Measurements from ENCODE around the gene HEBP2.

HEBP2 gene

GRCh38 chr6:138372711-138373463 lies 31.1 kb upstream of the HEBP2 start:
- no peak overlapping the region for H3K4me3 ChIP-seq (ENCODE audit: control insufficient read depth, low read depth, low read length)
- TF ChIP-seq, protein P1, sequence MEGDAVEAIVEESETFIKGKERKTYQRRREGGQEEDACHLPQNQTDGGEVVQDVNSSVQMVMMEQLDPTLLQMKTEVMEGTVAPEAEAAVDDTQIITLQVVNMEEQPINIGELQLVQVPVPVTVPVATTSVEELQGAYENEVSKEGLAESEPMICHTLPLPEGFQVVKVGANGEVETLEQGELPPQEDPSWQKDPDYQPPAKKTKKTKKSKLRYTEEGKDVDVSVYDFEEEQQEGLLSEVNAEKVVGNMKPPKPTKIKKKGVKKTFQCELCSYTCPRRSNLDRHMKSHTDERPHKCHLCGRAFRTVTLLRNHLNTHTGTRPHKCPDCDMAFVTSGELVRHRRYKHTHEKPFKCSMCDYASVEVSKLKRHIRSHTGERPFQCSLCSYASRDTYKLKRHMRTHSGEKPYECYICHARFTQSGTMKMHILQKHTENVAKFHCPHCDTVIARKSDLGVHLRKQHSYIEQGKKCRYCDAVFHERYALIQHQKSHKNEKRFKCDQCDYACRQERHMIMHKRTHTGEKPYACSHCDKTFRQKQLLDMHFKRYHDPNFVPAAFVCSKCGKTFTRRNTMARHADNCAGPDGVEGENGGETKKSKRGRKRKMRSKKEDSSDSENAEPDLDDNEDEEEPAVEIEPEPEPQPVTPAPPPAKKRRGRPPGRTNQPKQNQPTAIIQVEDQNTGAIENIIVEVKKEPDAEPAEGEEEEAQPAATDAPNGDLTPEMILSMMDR (conservative IDR thresholded peaks at IDR 0.05; ENCODE audit: control insufficient read depth, insufficient read depth, low read depth, low read length) = no peak
- DNase-seq (ENCODE audit: low read depth) = peak; percentile 46

GRCh38 chr6:138374230-138374629 lies 29.8 kb upstream of the HEBP2 start:
- TF ChIP-seq, protein P1 (conservative IDR thresholded peaks at IDR 0.05; ENCODE audit: control insufficient read depth, insufficient read depth, low read depth, low read length) = no peak
- H3K4me3 ChIP-seq (ENCODE audit: control insufficient read depth, low read depth, low read length) = no peak overlapping the region
- no peak for DNase-seq (ENCODE audit: low read depth)

GRCh38 chr6:138374815-138375214 lies 29.2 kb upstream of the HEBP2 start:
- DNase-seq (ENCODE audit: low read depth) = no peak
- H3K4me3 ChIP-seq (ENCODE audit: control insufficient read depth, low read depth, low read length) = no peak overlapping the region
- TF ChIP-seq, protein P1 (conservative IDR thresholded peaks at IDR 0.05; ENCODE audit: control insufficient read depth, insufficient read depth, low read depth, low read length) = no peak

- H3K4me3 ChIP-seq (ENCODE audit: control insufficient read depth, low read depth, low read length) = no peak overlapping the region
- TF ChIP-seq, protein P1 (conservative IDR thresholded peaks at IDR 0.05; ENCODE audit: control insufficient read depth, insufficient read depth, low read depth, low read length) = no peak
- no peak for DNase-seq (ENCODE audit: low read depth)
These were observed 27.0 kb upstream of the HEBP2 start for GRCh38 chr6:138377042-138377441.

GRCh38 chr6:138377844-138378243 lies 26.2 kb upstream of the HEBP2 start, which contains the start of gene SMIM28:
SMIM28 (plus strand) TSS chr6:138377905; CDS start chr6:138378073, 168 bp downstream.
- no peak within 1 kb of the TSS for H3K4me3 ChIP-seq (ENCODE audit: control insufficient read depth, low read depth, low read length)
- TF ChIP-seq, protein P1 (conservative IDR thresholded peaks at IDR 0.05; ENCODE audit: control insufficient read depth, insufficient read depth, low read depth, low read length) = no peak
- no peak for DNase-seq (ENCODE audit: low read depth)

DNA sequence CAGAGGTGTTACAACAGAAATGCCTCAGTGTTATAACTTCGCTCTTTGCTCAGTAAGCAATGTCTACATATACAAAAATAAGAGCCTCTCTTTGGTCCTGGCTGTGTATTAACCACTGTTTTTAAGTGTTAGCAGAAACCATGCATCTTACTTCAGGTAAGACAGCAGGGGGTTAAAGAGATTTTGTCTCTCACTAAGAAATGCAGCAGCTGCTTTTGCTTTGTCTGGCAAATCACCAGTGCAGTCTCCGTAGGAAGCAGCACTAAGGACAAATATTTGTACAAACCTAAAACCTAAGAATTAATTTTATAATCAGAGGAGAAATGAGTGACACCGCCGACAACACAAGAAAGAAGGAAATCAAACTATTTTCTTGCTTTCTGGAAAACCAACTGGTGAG lies 25.6 kb upstream of the HEBP2 start:
- no peak overlapping the region for H3K4me3 ChIP-seq (ENCODE audit: control insufficient read depth, low read depth, low read length)
- no peak for DNase-seq (ENCODE audit: low read depth)
- TF ChIP-seq, protein P1 (conservative IDR thresholded peaks at IDR 0.05; ENCODE audit: control insufficient read depth, insufficient read depth, low read depth, low read length) = no peak
